Measurements from ENCODE around the gene C1orf159.
A peak's percentile ranks its signal among the peaks of the same experiment; 100 is the strongest.

The C1orf159 gene

DNA sequence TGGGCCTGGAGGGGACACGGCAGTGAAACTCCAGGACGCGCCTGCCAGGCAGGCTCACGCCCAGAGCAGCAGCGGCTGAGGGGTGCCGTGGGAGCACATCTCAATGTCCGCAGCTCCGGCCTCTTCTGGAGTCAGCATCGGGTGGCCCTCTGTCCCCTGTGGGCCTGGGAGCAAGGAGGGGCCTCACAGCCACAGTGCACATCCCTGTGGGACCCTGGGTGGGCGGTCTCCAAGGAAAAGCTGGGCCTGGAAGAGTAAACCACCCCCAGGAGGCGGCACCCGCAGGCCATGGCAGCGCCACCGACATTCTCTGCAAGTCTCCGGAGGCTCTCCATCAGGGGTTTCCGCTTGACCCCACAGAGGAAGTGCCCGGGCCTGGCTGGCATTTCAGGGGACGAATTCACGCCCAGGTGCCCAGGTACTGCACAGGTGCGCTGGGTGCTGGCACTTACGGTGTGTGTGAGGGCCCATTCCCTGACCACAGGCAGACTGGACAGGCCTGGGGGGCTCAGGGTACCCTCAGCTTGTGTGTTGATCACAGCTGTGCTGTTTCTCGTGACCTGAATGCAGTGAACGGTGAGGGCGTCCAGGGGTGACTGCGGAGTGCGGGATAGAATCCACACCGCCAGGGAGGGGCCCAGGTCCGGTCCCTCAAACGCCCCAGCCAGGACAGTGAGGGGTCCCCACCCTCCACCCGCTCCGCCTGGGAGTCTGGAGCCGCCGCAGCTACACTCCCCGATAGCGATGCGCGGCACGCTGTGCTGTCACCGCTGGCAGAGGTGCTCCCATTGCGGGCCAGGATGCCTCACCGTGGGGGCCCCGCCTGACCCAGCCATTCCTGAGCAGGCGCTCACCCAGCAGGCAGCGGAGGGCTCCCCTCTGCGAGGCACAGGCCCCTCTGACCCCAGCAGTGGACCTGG lies 25.2 kb downstream of the C1orf159 start:
- no peak for DNase-seq

DNA sequence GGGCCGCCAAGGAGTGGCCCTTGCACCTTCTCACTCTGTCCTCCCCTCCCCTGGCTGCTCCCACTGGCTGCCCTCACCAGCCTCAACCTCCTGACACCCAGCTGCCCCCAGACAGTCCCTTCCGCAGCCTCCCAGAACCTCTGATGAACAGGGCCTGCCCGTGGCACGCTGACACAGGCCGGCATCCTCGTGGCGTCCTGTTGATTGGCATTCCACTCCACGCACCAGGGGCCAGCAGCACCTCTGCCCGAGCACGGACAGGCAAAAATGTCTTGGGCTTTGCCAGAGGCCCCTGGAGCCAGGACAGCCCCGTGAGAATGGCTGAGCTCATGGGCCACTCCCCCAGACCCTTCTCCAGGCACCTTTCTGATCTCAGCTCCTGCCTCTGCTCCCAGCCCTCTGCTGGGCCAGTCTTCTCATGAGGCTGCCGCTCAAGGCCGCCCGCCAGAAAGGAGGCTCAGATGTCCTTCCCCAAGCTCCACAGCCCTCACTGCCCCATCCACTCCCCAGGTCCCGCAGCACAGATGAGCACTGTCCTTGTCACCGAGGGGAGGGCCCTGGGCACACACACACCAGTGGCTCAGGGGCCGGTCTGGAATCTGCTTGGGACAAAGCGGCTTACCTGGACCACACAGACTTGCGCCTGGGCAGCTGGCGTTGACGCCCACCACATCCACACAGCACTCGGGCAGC lies 26.0 kb downstream of the C1orf159 start:
- DNase-seq = no peak

DNA sequence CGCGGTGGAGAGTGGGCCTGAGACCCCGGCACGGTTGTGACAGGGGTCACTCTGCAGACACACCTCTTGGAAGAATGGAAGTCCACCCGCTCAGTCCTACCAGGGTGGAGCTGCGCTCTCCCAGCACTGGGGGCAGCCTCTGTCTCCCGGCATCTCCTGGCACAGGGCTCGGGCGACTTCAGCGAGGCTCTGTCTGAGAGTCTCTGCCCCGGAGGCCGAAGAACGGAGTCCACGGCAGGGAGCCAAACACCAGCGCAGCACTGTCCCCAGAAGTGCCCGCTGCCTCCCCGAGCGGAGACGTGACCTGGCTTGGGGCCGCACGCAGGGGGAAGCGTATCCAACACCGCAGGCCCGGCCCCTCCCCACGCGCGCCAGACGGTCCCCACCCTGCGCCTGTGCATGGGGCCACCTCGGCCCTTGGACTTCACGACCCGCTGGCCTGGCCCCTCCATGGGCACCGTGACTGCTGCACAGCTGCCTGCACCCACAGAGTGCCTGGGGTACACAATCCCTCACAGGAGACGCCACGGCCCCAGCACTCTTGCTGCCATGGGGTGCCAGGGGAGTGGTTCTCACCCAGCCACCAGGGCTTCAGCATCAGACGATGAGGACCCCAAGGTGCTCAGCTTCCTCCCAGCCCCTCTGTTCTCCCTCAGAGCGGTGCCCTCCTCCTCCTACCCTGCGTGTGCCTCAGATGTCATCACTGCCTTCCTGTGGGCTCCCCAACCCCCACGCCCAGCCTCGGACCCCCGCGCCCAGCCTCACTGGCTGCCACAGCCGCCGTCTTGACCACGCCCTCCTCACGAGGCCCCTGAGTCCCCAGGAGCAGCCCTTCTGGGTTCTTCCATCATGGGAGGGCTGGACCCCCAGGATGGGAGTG lies 26.8 kb downstream of the C1orf159 start:
- DNase-seq = no peak

DNA sequence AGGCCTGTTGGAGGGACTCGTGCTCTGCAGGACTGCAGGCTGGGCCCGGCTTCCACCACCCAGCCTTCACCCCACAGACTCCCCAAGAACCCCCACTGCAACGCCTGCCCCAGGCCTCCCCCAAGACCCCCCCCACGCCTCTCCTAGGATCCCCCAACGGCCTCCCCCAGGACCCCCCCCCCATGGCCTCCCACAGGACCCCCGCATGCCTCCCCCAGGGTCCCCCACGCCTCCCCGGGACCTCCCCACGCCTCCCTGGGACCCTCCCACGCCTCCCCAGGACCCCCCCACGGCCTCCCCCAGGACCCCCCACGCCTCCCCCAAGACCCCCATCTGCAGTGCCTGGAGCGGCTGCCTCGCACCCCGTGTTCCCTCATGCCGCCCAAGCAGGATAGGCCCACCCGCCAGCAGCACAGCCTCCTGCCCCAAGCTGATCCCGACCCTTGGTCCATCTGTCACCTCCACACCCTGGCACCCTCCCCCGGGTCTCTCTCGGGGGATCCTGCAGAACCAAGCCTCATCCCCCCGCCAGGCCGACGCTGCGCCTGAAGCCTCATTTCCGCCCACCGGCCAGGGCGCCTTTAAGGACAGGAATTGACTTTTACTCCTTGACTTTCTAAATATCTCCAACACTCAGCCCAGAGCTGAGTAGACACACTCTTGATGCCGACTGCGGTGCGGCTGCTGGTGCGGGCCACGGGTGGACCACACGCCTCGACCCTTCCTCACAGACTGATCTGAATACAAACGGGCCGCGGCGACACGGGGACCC lies 27.7 kb downstream of the C1orf159 start:
- no peak for DNase-seq

DNA sequence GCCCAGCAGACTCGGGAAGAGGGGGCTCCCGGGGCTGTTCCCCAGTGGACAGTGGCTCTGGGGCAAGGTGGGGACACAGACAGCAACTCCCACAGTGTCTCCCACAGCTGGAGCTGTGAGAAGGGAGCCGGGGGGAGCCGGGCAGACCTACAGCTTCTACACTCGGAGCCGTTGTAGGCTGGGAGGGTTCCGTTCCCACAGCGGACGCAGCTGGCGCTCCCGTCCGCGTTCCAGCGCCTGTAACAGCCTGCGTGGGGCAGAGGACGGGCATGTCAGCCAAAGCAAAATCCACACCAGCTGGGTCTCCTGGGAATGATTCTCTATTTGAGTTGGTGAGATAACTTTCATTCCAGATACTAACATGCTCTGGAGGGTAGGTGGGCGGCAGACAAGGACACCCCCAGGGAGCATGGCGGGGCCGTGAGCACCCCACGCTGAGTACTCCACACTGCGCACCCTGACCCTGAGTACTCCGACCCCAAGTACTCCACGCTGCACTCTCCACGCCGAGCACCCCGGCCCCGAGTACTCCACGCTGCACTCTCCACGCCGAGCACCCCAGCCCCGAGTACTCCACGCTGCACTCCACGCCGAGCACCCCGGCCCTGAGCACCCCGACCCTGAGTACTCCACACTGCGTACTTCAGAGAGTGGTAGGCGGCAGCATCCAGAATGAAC lies 28.4 kb downstream of the C1orf159 start:
- no peak for DNase-seq

DNA sequence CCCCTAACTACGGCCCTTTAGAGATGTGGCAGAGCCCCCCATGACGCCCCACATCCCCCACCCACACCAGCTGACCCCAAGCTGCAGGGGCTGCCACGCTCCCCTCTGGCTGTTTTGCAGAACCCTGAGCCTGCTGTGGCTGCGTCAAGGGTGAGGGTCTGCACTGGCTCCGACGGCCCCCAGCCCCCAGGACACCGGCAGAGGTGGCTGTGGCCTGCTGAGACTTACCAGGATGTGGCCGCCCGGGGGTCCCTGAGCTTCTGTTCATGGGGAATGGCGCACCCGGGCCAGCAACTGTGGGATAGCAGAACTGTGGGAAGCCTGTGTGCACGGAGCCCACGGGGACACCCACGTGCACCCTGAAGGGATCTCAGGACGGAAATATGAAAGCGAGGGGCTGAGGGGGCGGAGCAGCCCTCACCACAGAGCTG lies 29.0 kb downstream of the C1orf159 start:
- no peak for DNase-seq

- no peak for DNase-seq
Observed at GRCh38 chr1:1085911-1086841, 29.7 kb downstream of the C1orf159 start.

- DNase-seq = no peak
Observed at GRCh38 chr1:1085171-1085841, 30.6 kb downstream of the C1orf159 start.

DNA sequence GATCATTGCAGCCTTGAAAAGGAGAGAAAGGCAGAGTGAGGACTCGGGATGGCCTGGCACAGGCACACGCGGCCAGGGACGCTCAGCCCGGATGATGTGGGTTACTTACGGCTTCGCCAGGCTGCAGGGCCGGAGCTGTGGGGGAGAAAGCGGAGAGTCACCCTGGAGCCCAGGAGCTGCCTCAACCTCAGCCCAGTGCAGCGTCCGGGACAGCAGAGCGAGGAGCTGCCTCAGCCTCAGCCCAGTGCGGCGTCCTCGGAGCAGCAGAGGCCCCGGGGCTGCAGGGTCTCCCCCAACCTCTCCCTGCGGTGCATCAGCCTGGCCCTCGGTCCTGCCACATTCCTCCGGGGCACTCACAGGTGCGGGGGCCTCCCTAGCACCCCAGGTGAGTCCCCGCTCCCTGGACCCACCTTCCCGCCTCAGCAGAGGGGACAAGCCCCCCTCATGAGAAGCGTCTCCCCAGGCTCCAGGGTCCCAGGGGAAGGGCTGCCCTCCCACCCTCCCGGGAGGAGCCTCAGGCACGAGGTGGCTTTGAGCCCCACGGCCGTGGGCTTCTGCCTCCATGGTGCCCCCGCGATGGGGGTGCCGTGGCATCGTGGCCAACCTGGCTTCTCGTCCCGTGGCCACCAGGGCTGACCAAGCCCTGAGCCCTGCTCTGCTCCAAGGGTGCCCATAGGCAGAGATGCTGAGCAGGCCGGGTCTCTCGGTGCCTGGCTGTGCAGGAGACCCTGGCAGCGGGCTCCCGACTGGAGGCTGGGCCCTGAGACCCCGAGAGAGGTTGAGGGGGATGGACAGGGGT lies 31.3 kb downstream of the C1orf159 start:
- no peak for DNase-seq

DNA sequence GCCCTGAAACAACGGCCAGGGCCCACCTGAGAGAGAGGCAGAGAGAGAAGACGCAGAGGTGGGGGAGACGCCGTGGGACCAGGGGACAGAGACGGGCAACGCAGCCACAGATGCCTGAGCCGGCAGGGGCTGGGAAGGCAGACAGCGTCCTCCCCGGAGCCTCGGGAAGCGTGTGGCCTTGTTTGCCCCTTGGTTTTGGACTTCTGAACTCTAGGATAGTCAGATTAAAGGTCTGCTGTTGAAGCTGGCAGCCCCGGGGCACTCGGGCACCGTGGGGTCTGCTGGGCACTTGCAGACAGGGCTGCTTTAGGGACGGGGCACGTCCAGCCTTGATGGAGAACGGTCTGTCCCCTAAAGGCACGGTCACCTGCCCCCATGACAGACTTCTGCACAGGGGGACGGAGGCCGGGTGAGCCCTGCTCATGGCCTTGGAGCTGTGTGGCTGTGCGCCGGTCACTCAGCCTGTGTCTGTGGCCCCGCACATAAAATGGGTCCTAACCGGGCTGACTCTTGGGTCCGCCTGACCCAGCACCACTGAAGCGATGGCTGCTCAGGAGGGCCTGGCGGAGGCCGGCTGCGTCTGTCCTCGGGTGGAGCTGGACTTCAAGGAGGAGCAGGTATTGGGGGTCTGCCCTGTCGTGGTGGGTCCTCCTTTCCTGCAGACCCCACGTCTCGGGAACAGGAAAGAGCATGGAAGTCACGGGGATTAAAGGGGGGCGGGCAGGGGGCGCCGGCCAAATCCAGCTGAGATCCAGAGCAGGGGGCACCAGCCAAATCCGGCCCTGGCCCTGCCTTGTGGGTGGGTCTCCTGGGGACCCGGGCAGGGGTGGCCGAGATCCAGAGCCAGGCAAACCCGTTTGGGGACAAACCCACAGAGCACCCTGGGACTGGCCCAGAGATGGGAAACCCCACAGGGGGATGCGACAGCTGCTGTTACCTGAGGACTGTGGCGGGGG lies 32.2 kb downstream of the C1orf159 start:
- DNase-seq = no peak

DNA sequence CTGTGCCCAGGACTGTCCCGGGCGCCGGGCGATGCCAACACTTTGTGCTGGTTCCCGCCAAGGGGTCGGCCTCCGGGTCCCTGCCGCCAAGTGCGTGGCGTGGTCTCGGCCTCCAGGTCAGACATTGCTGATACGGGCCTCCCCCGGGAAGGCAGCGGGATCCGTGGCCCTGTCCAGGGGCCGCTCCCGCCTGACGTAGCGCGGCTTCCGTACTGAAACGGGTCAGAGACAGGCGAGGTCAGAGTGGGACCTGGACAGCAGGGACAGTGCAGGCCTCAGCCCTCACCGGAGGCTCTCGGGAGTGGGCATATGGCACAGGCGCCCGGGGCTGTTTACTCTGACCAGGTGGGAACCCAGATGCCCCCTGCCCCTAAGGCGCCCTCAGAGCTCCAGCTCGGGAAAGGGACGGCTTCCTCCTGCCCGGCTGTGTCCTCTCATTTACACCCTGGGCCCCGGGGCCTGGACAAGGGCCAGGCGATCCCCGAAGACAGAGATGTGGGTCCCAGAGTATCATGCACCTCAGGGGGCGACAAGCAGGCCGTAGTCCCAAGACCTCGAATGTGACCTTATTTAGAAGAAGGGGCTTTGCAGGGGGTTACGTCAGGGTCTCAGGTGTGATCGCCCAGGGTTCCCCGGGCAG lies 33.0 kb downstream of the C1orf159 start:
- no peak for DNase-seq

GRCh38 chr1:1082239-1082775 lies 33.6 kb downstream of the C1orf159 start:
- no peak for DNase-seq

GRCh38 chr1:1081311-1082238 lies 34.3 kb downstream of the C1orf159 start:
- DNase-seq = peak; percentile 2

GRCh38 chr1:1080951-1081310 lies 35.0 kb downstream of the C1orf159 start:
- DNase-seq = no peak

GRCh38 chr1:1080122-1080757 lies 35.6 kb downstream of the C1orf159 start:
- peak; percentile 45 for DNase-seq
